Aorta (tissue), 5 donors: ENCODE results near the gene TMIGD1. TPM values are rescaled to one million over a fixed set of nuclear protein-coding genes. Genes with fewer than 3 reads are reported as not detected.

Source experiments
- ATAC-seq: fragments of 200-7000 bp; cut with Tn5 transposase; one replicate; pipeline ENCODE4 v1.9.1; 2022; ENCODE audit warnings: moderate library complexity; ENCODE audit not compliant: low FRiP score
- DNase-seq, 2 donors: peaks; one replicate each; pipeline ENCODE4 v3.0.0-alpha.2; 2020
- H3K27ac ChIP-seq, 2 donors: one replicate each; pipeline ENCODE4 v1.5.1; 2013; ENCODE audit warnings: low read length in 2 of 2, mild to moderate bottlenecking in 2 of 2, moderate library complexity in 2 of 2, control low read depth in 1 of 2, inconsistent platforms in 1 of 2, low read depth in 1 of 2
- H3K27me3 ChIP-seq, 2 donors: one replicate each; pipeline ENCODE4 v1.6.1; 2013; ENCODE audit warnings: control low read depth in 1 of 2, low read length in 1 of 2, mild to moderate bottlenecking in 1 of 2, moderate library complexity in 1 of 2; ENCODE audit not compliant: insufficient read depth in 2 of 2, control insufficient read depth in 1 of 2
- H3K36me3 ChIP-seq, 2 donors: one replicate each; pipeline ENCODE4 v1.6.1; 2013; ENCODE audit warnings: control low read depth in 1 of 2, low read length in 1 of 2, mild to moderate bottlenecking in 1 of 2; ENCODE audit not compliant: insufficient read depth in 2 of 2, control insufficient read depth in 1 of 2
- H3K4me1 ChIP-seq, 2 donors: one replicate each; pipeline ENCODE4 v1.6.1; 2013; ENCODE audit warnings: low read length in 2 of 2, control low read depth in 1 of 2, mild to moderate bottlenecking in 1 of 2, moderate library complexity in 1 of 2; ENCODE audit not compliant: insufficient read depth in 2 of 2, control insufficient read depth in 1 of 2
- H3K4me3 ChIP-seq, 2 donors: one replicate each; pipeline ENCODE4 v1.5.1; 2013; ENCODE audit warnings: low read length in 2 of 2, control low read depth in 1 of 2, mild to moderate bottlenecking in 1 of 2
- H3K9me3 ChIP-seq: one replicate; pipeline ENCODE4 v1.6.1; 2013; ENCODE audit warnings: mild to moderate bottlenecking, low read length; ENCODE audit not compliant: control insufficient read depth
- WGBS, 2 donors: extraction: QIAGEN DNeasy Blood & Tissue Kit; methylation state at CpG; one replicate each; pipeline ENCODE4 v1.1.7; 2013; 5-methylcytosine and 5-hydroxymethylcytosine counted together
- intact Hi-C, 2 donors: fragments of 100-400 bp; cut with DNase I; formaldehyde crosslinking; loops; one replicate each; pipeline versions ENCODE4 v1.14.2 to v1.15.0; 2022
- polyA plus RNA-seq, 2 donors: library from polyadenylated mRNA; stranded (reverse); fragments of 200-250 nt; gene quantifications; one replicate each; pipeline ENCODE4 v1.2.3, GENCODE V29; 2013
- total RNA-seq, 2 donors: library from RNA; stranded (reverse); fragmentation: NEBNext Ultra II Directional; extraction: Animal tissue kit (Norgen Biotek cat#: 25700); gene quantifications; one replicate each; pipeline ENCODE4 v1.2.1, GENCODE V29; 2021
- donor health status: healthy with polysubstance abuse.
- donor health status: Bipolar disorder and iron deficiency.
- donor health status: DM: no; HTN: no; CAD: no.
- donor health status: DM: no; HTN: no; CAD: no.
- donor health status: DM: yes; HTN: yes; CAD: no.

Gene TMIGD1
- total and polyA plus RNA-seq, 4 donors, result 1.9 TPM; not detected in 3

DNA sequence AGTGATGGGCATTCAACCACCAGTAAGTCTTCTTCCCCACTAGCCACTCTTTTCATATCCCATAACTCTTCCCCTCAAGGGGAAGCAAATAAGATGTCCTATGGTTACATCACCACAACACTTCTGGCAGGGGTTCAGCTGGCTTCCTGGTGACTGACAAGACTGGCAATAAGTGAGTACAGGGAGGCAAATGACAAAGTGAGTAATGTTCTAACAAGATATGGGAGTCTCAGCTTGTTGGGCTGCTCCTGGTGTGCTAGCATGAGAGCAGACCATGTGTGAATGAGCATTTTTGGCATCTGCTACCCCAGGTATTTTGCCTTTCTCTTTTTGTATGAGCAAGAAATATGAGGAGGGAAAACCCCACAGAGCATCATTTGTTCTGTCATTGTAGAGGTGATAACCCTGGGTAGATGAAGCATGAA is 9.9 kb downstream of the TMIGD1 start:
- H3K27ac ChIP-seq, result no peak overlapping the region
- no peaks in the 10 kb centered on the region for H3K36me3 ChIP-seq
- no peaks in the 10 kb centered on the region for H3K4me1 ChIP-seq
- H3K9me3 ChIP-seq, result no peaks in the 10 kb centered on the region
- H3K4me3 ChIP-seq, result no peak overlapping the region
- ATAC-seq, result no peak
- intact Hi-C loops, result no loop called here
- no peaks in the 10 kb centered on the region for H3K27me3 ChIP-seq
- peak in 1 of 2 donors; percentile 64 for DNase-seq

DNA sequence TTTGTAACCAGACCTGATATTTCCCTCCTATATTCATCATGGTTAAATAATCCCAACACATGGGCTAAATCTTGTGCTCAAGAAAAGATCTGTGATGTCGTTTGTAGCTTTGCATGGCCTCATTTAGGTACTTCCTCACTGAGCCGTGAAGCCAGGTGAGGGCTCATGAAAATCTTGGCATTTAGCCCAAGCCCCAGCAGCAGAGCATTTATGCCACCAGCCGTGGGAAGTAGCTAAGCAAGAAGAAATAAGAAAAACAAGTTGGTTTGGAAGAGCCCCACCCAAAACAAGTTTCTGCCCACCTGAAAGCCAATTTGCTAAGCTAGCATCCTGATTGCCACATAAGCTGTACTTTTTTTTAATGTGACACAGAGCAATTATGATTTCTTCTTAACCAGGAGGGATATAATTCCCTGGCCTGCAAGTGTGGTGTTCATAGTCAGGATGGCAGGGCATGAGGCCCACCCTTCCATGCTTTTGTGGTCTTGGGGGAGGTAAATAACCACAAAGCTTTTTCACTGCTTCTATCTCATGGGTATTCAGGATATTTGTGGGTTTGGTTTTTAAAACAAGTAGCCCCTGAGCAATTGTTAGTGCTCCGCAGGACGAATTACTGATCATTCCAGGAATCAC is 10.5 kb downstream of the TMIGD1 start:
- peak in 1 of 2 donors; percentile 53 for DNase-seq
- no peak overlapping the region for H3K27ac ChIP-seq
- no peaks in the 10 kb centered on the region for H3K4me1 ChIP-seq
- H3K4me3 ChIP-seq, result no peak overlapping the region
- intact Hi-C loops, result no loop called here
- no peak for ATAC-seq
- WGBS, 2 donors, result 67 to 73% methylated on average over 5 of the region's 5 CpGs
- no peaks in the 10 kb centered on the region for H3K36me3 ChIP-seq
- H3K9me3 ChIP-seq, result no peaks in the 10 kb centered on the region
- H3K27me3 ChIP-seq, result no peaks in the 10 kb centered on the region

DNA sequence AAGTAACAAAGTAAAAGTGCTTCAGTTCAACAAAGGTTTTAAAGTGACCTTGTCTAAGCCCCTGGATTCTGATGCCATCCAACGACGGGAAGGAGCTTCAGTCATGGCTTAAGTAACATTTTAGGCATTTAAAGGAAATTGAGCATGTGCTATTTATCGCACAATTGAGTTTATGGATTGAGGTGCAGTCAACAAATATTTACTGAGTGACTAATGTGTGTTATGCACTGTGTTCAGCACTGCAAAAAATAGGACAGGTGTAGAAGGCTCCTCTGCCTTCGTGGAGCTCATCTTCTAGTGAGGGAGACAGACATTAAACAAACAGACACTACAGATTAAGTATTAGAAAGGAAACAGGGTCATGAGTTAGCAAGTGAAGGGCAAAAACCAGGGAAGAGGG is 12.5 kb downstream of the TMIGD1 start:
- no peak overlapping the region for H3K27ac ChIP-seq
- ATAC-seq, result no peak
- no peaks in the 10 kb centered on the region for H3K27me3 ChIP-seq
- H3K36me3 ChIP-seq, result no peaks in the 10 kb centered on the region
- H3K9me3 ChIP-seq, result no peaks in the 10 kb centered on the region
- WGBS, 2 donors, result 82 to 84% methylated on average over 4 of the region's 4 CpGs
- DNase-seq, result no peak
- intact Hi-C loops, result no loop called here
- H3K4me1 ChIP-seq, result peaks cover 0 to 2% of the 10 kb centered on the region in 2 donors
- no peak overlapping the region for H3K4me3 ChIP-seq

DNA sequence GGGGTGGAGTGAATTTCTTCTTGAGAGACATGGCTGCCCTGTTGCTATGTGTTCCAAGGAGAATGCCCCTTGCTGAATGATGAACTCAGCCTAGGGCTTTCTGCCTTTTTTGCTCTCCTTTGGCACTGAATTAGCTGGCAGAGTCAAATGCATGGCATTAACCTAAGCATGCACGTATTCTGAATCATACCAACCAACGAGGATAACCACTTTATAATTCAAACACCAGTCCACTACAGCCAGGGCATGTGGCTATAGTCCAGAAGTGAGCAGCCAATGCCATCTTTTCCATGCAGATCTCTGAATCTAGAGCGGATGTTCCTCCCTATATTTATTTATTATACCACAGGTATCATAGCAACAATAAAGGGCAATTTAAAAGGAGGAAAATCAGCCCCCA is 15.7 kb downstream of the TMIGD1 start:
- ATAC-seq (no peak), DNase-seq (no peak)
- intact Hi-C loops, result no loop called here
- peaks cover 0 to 2% of the 10 kb centered on the region in 2 donors for H3K4me1 ChIP-seq
- no peak overlapping the region for H3K4me3 ChIP-seq
- no peaks in the 10 kb centered on the region for H3K36me3 ChIP-seq
- no peaks in the 10 kb centered on the region for H3K9me3 ChIP-seq
- H3K27ac ChIP-seq, result no peak overlapping the region
- H3K27me3 ChIP-seq, result no peaks in the 10 kb centered on the region
- 12 to 18% methylated on average over 3 of the region's 3 CpGs for WGBS, 2 donors

DNA sequence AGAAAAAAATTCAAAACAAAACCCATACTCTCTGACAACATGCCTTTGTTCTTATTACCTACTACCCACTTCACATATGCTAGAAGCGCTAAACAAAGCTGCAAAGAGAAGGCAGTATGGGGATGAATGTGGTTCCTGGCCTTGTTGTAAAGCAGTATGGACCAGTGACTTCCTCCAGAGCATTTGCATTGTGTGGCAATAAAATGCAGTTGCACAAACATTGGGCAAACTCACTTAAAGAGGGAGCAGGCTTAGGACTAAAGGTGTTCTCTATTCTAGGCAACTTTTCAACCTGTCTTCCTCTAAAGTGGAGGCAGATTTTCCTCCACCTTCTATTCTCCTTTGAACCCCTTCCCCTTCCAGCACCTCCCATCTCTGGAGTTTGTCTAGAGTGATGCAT is 17.1 kb downstream of the TMIGD1 start:
- Histone ChIP-seq H3K9me3 (no peaks in the 10 kb centered on the region), H3K36me3 (no peaks in the 10 kb centered on the region), H3K4me3 (no peak overlapping the region), H3K4me1 (peaks cover 0 to 2% of the 10 kb centered on the region in 2 donors), H3K27ac (no peak overlapping the region), H3K27me3 (no peaks in the 10 kb centered on the region)
- 99 to 100% methylated on average over 1 of the region's 1 CpG for whole genome bisulfite sequencing, 2 donors
- ATAC-seq (no peak), DNase-seq (no peak)
- intact Hi-C loops, result no loop called here

DNA sequence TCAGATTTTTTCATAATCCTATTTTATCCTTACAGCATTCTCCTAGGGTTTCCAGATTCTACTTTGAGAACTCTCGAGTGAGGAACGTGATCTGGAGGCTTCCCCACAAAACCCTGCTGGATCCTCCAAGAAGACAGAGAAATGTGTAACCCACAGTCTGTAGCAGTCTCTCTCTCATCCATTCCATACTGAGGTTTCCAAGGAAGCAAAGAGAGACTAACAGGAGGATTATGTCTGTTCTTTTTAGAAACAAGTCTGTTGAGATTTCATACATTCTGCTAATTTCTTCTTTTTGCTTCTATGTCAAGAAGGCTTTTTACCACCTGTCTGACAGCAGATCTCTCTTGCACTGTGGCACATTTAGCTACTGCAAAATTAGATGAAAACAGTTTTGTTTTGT is 18.8 kb downstream of the TMIGD1 start:
- peaks cover 0 to 2% of the 10 kb centered on the region in 2 donors for H3K4me1 ChIP-seq
- H3K9me3 ChIP-seq, result no peaks in the 10 kb centered on the region
- WGBS, 2 donors, result 16 to 33% methylated on average over 2 of the region's 2 CpGs
- no peak overlapping the region for H3K4me3 ChIP-seq
- DNase-seq, result no peak
- H3K36me3 ChIP-seq, result no peaks in the 10 kb centered on the region
- ATAC-seq, result no peak
- intact Hi-C loops, result no loop called here
- no peak overlapping the region for H3K27ac ChIP-seq
- no peaks in the 10 kb centered on the region for H3K27me3 ChIP-seq

DNA sequence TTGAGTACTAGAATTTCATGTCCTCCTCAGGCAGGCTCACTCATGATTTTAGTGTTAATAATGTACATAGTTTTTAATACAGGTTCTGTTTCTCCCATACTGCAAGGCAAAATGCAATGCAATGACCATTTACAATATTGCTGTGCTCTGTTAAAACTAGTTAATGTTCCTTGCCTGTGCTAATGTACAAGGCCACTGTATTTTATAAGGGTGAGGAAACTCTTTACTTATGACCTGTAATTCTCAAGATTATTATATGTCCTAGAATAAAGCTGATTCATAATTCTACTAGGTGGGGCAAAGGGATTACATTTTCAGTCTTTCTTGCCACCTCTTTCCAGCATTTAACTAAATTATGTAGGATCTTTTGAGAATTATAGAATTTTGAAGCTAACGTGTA is 19.4 kb downstream of the TMIGD1 start:
- intact Hi-C loops, result no loop called here
- DNase-seq (no peak), ATAC-seq (no peak)
- Histone ChIP-seq H3K36me3 (no peaks in the 10 kb centered on the region), H3K4me3 (no peak overlapping the region), H3K27ac (no peak overlapping the region), H3K27me3 (no peaks in the 10 kb centered on the region), H3K4me1 (peaks cover 0 to 2% of the 10 kb centered on the region in 2 donors), H3K9me3 (no peaks in the 10 kb centered on the region)
- 9 to 22% methylated on average over 1 of the region's 1 CpG for WGBS, 2 donors

DNA sequence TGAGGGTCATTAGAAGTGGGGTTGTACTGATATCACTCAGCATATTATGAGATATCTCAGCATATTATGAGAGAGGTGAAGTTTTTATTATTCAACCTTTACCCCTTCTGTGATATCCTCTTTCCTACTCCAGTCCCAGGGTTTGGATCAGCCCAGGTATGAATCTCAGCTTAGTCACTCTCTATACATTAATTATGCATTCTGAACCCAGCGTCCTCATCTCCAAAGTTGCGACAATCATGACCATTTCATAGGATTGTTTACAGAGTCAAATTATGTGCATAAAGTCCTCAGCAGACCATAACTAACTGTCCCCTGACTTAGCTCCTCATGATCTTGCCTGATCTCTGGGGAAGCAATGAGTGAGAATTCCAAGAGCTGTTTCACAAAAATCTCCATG is 21.6 kb downstream of the TMIGD1 start:
- DNase-seq (no peak), ATAC-seq (no peak)
- intact Hi-C loops, result no loop called here
- Histone ChIP-seq H3K9me3 (no peaks in the 10 kb centered on the region), H3K27me3 (no peaks in the 10 kb centered on the region), H3K4me3 (no peak overlapping the region), H3K27ac (no peak overlapping the region), H3K36me3 (no peaks in the 10 kb centered on the region), H3K4me1 (no peaks in the 10 kb centered on the region)
- 72 to 77% methylated on average over 2 of the region's 2 CpGs for WGBS, 2 donors

DNA sequence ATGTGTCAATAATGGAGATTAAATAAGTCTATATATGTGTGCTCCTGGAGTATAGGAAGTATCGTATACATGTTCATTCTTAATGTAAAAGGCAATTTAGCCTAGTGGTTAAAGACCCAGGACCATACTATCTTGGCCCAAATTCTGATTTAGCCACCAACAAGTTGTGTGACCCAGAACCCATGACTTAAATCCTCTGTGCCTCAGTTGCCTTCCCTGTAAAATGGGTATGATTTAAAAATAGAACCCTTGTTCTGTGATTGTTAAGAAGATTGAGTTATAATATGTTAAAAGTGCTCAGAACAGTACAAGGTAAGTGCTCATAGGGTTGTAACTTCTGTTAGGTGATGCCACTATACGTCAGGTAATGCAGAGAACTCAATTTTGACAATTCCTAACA is 23.3 kb downstream of the TMIGD1 start:
- intact Hi-C loops, result no loop called here
- Histone ChIP-seq H3K4me1 (no peaks in the 10 kb centered on the region), H3K27me3 (no peaks in the 10 kb centered on the region), H3K36me3 (no peaks in the 10 kb centered on the region), H3K27ac (no peak overlapping the region), H3K4me3 (no peak overlapping the region), H3K9me3 (no peaks in the 10 kb centered on the region)
- no peak for ATAC-seq
- DNase-seq, result no peak
- 98 to 100% methylated on average over 2 of the region's 2 CpGs for WGBS, 2 donors
